NCI-H226 (cell line): Measurements from ENCODE around the gene SMIM11.
"Not testable (repeated sequence)": the region's sequence is repeated elsewhere in the genome, so short reads cannot be mapped to it uniquely, and the experiment has no call there.

Experiments
- DNase-seq: peaks from one replicate; pipeline ENCODE4 v3.0.0-alpha.2; 2015

Gene SMIM11

DNA sequence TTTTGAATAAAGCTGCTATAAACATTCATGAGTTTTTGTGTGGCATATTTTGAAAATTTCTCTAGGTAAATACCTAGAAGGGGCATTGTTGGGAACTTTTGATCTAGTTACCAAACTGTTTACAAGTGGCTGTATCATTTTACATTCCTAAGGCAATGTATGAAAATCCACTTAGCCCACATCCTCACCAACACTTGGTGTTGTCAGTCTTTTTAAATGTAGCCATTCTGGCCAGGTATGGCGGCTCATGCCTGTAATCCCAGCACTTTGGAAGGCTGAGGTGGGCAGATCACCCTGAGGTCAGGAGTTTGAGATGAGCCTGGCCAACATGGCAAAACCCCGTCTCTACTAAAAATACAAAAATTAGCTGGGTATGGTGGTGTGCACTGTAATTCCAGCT, 17.4 kb upstream of the SMIM11 start:
- no peak for DNase-seq

DNA sequence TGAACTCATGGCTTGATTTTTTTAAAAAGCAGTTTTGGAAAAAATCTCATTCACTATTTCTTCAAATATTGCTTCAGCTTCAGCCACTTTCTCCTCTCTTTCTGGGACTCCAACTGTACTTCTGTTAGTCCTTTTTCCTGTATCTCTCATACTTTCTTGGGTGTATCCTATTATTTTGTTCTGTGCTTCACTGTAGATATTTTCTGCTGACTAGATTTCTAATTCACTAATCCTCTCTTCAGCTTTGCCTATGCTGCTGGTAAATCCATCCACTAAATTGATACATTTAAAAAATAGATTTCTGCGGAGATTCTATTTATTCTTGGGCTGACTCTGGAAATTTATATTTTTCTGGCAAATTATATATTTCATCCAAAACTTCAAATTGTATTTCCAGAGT, 16.4 kb upstream of the SMIM11 start:
- DNase-seq: no peak

DNA sequence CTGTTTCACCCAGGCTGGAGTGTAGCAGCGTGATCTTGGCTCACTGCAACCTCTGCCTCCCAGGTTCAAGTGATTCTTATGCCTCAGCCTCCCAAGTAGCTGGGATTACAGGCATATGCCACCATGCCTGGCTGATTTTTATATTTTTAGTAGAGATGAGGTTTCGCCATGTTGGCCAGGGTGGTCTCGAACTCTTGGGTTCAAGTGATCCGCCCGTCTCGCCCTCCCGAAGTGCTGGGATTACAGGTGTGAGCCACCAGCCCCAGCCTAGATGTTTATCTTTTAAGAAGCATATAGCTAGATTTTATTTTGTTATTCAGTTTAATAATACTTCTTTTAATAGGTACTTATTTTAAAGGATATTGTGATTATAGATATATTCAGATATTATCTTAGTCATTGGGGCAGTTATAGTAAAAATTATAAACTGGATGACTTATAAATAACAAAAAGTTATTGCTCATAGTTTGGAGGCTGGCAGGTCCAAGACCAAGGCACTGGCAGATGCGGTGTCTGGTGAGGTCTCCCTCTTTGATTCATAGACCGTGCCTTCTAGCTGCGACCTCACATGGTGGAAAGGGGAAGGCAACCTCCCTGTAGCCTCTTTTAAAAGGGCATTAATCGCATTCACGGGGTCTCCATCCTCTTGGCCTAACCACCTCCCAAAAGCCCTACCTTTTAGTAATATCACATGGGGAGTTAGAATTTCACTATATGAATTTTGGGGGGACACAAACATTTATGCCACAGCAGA, 14.6 kb upstream of the SMIM11 start:
- no peak for DNase-seq

DNA sequence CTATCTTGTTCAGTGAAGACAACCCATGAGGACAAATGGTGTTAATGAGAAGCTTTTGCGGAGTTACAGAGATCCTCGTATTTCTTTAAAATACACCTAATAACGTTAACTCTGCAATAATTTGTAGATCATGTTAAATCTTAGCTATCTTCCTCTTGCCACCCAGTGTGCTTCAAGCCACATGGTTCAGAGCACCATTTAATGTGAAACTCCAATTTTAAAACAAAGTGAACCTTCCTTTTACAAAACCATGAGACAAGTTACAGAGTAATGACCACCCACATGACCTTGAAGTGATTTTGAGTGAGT, 13.2 kb upstream of the SMIM11 start:
- DNase-seq: no peak

DNA sequence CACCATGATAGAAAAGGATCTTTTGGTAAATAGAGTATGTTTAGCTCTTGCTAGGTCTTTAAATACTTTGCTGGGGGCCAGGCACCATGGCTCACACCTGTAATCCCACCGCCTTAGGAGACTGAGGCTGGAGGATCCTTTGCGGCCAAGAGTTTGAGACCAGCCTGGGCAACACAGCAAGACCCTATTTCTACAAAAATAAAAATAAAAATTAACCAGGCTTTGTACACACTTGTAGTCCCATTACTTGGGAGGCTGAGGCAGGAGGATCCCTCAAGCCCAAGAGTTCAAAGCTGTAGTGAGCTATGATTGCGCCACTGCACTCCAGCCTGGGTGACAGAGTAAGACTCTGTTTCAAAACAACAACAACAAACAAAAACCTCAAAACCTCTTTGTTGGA, 12.6 kb upstream of the SMIM11 start:
- no peak for DNase-seq

DNA sequence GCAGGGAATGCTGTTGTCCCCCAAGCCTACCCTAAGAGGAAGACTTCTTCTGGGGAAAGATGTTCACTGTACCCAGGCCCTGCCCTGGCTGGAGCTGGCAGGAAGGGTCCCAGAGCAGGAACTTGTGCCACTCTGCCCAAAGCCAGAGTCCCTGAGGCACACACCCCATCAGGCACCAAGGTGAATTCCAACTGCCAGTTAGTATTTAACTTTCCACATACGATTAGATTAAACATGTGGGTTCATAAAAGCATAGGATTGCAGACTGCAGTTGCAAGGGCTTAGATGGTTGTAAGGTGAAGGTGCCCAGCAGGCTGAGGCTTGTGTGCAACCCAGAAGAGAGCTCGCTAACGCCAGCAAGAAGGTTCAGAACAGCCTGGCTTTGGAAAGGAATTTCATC, 11.6 kb upstream of the SMIM11 start, which contains the start of gene KCNE2:
Gene KCNE2 (plus strand): TSS at position 274 of the 400 bp plus-strand sequence. CDS start 6,473 bp downstream, outside the sequence.
- no peak for DNase-seq

DNA sequence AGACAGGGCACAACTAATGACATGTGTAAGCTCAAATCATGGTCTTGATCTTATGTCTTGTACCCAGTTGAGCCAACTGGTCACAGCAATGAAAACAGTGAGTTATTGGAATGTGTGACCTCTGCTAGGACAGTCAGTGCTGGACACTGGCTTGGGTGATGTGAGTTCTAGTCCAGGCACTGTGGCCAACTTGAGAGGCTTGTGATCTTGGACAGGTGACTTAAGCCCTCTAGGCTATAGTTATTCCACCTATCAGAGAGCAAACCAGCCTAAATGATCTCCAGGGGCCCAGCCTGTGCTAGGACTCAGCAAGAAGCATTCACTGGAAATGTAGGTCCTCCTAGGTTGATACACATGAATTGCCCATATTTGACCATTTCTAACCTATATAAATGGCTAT, 10.4 kb upstream of the SMIM11 start:
- DNase-seq: no peak

DNA sequence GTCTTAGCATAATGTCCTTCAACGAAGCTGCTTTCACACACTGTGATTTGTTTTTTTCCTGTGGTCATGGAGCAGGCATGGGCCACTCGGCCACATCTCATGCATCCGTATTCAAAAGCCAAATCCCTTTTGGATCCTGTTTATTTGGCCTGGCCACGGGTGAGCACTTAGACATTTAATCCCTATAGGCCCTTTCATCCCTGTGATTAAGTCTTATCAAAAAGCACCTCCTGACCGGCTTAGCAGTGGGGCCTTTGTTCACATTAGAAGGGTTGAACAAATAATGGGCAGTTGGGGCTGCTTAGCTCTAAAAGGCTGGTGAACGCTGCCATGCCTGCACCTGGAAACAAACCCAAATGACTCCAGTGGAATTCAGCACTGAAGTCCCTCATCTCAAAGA, 9.5 kb upstream of the SMIM11 start:
- no peak for DNase-seq

DNA sequence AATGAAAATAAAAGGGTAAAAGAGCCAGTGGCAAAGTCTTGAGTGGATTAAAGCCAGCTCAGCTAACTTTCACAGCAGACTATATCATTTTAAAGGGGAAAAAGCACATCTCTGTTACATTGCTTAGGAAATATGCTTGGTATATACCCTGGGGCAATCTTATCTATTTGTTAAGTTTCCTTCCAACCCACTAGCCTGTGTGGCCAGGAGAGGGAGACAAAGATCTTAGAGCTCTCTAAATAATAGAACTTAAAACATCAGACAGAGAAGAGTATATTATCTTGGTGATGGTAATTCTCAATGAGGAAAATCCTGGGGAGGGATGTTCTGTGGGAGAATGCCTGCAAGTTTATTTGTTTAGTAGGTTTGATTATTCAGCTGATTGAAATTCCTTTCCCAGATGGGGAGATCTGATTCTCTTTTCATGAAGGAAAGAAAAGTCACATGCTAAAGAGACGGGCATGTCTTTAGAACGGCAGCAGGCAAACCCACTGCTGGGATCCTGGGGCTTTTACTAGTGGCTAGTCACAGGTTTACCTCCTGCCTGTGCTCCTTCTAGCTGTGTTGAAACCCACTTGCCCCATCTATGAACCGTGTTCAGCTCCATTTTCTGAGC, 7.9 kb upstream of the SMIM11 start:
- peak; percentile 73 for DNase-seq

DNA sequence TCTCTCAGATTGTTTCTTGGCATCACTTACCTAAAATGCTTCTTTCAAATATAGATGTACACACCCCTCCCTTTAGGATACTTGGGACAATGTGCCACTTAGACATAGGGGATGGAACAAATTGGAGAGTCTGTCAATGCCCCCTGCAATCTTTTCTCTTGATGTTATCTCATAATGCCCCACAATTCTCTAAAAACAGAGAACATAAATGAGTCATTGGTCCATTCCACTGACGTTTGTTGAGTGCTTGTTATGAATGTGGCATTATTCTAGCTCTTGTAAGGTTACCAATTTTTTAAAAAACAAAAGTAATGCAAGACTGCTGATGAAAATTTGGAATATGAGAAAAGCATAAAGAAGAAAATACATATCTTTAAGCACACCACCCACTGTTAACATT, 5.6 kb upstream of the SMIM11 start:
- no peak for DNase-seq

DNA sequence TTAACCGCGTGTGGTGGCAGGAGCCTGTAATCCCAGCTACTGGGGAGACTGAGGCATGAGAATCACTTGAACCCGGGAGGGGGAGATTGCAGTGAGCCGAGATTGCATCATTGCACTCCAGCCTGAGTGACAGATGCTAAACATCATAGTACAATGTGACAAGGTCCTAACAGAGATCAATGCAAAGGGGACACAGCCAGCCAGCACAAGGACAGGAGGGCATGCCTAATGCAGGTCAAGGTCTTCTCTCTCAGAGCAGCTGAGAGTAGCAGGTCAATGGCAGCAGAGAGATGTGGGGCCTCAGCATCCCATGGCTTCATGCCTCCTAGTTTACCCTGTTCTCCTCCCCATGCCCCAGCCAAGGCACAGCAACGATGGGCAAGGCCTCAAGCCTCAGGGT, 3.0 kb upstream of the SMIM11 start:
- DNase-seq: no peak

DNA sequence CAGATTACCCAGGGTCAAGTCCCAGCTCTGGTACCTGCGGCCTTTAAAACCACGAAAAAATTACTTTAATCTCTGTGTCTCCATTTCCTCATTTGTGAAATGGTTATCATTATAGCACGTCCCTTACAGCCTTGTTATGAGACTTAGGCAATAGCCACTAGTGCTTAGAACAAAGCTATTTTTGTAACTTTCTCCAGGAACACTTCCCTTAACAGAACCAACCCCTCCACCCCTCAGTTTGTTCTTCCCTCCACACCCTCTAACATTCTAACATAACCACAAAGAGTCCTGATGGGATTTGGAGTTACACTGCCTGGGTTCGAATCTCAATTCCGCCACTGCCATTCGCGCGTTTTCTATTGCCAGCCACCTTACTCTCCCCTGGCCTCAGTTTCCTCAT, 845 bp upstream of the SMIM11 start:
- DNase-seq: not testable (repeated sequence)

DNA sequence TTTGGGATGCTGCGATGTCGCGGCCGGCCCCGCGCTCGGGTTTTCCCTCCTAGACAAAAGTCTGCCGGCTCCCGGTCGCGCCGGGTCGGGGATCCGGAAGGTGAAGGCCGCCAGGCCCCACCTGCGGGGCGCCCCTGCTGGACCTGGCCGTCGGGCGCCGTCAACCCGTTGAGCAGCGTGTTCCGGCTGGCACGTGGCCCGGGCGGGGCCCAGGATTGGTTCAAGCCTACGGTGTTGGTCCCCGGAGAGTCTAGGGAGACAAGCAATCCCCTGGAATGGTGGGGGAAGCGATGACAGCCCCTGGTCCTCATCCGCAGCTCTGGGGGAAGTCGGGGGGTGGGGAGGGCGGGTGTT, 289 bp downstream of the SMIM11 start:
- not testable (repeated sequence) for DNase-seq

DNA sequence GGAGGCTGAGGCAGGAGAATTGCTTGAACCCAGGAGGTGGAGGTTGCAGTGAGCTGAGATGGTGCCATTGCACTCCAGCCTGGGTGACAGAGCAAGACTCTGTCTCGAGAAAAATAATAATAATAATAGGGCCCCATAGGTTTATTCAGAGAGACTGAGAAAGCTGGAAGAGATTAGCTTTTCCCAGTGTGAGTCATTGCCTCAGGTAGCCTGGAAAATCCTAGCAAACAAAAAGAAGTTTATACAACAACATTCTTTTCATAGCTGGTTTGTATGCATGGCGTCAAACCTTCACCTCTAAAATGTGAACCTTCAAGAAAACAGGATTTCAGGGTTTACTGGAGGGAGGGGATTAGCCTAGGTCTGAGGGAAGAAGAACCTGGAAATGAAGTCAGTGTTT, 7.8 kb downstream of the SMIM11 start:
- not testable (repeated sequence) for DNase-seq

DNA sequence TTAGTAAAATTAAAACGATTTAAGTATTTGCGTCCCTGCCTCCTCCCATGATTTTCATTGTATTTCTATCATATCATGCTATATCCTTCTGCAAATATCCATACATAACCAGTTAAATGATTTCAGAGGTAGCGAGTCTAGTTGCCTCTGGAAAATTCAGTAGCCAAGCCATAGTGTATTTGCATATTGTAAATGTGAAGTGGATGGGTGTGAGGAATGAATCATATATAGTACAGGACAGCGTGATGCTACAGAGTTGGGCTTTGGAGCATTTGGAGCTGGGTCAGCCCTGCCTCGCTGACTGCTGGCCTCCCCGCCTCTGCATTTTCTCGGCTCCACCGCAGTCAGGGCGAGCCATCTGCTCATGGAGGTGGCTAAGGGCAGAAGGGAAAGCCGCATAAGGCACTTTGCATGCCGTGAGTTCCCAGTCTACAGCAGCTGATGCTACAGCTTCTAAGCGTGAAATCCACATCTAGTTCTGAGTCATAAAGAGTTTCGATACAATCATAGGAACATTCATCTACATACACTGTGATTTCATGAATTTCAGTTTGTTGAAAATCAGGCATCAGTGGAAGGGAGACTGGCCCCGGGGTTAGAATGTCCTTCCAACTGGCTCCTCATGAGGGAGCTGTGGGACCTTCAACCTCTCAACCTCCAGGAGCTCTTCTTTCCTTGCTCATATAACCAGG, 8.6 kb downstream of the SMIM11 start:
- not testable (repeated sequence) for DNase-seq

DNA sequence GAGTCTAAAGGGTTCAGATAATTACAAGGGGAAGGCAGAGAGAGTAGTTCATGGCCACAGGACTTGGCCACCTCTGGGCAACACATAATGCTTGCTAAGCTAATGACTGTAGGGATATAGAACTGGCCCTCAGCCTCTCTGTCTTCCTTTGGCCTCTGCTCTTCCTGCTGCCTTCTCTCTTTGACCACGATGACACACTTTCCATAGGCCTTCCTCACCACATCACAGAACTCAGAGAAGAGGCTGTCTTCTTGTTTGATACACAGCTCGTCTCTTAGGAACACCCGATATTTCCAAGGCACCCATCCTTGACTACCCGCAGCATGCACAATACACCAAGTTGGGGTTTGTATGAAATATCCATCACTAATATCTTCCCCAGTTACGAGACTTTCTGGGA, 25.2 kb downstream of the SMIM11 start:
- not testable (repeated sequence) for DNase-seq

DNA sequence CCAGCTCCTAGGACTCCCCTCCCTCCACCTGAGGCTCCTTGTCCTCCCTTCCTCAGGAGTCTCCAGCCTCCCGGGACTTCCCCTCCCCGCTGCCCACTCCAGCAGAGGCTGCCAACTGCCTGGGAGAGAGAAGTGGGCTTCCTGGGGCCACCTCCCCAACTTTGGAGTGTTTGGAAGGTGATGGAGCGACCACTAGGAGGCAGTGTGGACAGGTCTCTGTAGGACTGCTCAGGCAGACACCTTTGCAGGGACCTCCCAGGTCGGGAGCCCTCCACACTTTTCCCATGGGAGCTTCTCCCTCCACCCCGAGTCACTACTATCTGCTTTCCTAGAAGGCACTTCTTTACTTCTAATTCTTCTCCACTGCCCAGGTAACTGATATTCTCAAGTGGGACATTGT, 29.4 kb downstream of the SMIM11 start:
- DNase-seq: not testable (repeated sequence)

DNA sequence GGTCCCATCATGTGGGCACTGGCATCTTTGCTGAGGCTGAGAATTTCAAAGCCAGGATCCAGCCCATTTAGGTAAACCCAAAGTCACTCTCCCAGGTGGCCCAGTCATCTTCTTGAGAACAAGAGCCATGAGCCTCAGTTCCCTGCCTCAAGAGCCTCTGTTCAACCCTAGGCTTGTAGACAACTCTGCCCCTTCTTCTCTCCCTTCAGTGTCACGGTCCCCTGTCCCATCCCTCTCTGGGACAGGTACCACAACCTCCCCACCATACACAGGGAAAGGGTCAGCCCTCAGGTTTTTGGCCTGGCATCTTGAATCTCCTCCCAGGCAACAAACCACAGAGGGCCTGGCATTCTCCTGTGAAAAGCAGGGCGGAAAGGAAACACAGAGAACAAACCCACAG, 30.4 kb downstream of the SMIM11 start:
- DNase-seq: not testable (repeated sequence)

DNA sequence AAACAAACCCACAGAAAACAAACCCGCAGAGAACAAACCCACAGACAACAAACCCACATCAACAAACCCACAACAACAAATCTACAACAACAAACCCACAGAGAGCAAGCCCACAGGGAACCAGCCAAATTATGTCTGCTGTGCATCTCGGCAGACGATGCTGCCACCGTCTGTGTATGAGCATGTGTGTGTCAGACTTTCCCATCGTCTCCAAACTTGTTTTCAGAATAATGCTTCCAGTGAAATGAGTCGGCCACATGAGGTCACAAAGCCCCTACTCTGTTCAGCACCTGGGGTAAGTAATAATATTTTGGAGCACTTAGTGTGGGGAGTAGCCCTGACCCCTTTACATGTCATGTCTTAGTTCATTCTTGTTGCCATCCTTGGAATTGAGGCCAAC, 30.8 kb downstream of the SMIM11 start:
- DNase-seq: not testable (repeated sequence)

DNA sequence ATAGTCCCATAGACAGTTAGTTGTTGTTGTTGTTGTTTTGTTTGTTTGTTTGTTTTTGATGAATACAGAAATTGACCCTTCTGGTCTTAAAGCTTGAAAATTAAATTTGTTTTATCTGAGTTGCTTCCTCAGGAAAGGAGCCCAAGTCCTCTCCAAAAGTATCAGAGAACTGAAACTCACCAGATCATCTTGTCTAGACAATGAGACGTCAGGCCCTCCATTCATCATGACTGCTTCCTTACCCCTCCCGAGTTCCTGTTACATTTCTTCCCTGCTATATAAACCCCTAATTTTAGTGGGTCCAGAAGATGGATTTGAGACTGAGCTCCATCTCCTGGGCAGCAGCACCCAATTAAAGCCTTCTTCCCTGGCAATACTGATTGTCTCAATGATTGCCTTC, 31.4 kb downstream of the SMIM11 start:
- DNase-seq: not testable (repeated sequence)

DNA sequence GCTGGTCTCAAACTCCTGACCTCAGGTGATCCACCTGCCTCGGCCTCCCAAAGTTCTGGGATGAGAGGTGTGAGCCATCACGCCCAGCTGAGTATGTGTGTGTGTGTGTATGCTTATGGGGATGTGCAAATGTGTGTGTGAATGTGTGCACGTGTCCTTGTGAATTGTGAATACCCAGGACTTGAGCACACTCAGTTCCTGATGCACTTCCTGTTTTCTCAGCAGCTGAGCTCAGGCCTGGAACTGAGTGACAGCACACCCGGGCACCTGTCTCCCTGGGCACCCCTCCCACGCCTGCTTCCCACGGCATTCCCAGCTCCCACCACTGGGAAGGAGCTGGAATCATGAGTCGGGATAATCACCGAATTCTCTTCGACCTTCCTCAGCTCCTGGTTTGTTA, 32.0 kb downstream of the SMIM11 start:
- DNase-seq: not testable (repeated sequence)

DNA sequence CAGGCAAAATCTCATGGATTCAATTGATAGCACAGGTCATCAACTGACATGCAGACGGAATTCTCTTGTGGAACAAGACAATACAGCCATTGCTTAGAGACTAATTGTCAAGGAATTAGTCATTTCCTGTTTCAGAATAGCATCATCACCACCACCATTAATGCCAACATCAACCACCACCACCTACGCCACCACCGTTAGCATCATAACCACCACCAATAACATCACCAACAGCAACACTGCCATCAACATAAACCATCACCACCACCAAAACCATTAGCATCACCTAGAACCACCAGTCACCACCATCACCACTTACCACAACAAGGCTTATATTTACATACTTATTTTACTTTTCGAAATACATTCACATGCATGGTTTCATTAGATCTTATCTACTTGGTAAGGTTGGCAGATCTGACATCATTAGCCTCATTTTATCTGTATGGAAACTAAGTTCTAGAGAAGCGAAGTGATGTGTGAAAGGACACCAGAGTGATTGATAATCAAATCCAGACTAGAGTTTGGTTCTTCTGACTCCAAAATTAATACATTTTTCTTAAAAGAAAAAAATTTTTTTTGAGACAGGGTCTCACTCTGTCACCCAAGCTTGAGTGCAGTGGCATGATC, 42.3 kb downstream of the SMIM11 start:
- not testable (repeated sequence) for DNase-seq

DNA sequence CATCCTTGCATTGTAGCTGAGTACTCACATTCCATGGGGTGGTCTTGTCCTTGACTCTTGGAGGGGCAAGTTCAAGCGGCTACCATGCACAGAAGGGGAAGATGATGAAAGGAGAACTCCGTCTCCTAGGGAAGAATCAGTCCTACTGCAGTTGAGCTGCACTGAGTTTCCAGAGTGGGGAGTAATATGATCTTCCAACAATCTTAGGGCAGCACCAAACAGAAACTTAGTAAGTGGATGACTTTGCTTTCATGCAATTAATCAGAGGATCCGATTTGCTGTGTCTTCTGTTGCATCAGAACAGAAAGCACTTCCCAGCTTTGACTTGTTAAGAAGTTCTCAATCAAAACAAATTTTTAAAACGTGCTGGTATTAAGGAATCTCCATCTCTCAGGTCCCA, 48.5 kb downstream of the SMIM11 start, which contains the start of gene SMIM34:
Gene SMIM34 (minus strand): TSS at position 147 of the 400 bp plus-strand sequence. CDS start 112 bp downstream, at position 35.
- DNase-seq: not testable (repeated sequence)

DNA sequence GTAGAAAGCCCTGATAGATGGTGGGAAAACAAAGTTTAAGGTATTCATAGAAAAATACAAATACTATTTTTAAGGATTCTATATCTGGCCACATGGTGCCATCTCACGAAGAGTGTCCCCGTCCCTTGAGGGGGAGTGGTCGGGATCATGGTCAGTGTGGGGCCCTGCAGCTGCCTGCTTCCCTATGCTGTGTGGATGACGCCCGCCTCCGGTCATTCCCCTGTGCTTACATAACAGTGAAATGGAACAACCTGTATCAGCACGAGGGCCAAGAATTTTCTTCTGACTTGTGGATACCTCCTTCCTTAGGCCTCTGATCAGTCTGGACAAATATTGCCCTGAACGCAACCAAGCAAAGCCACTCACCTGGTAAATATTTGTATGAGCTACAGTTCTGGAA, 52.0 kb downstream of the SMIM11 start:
- not testable (repeated sequence) for DNase-seq
